Activated T-helper 17 cell treated with anti-CD3 and anti-CD28 coated beads, Interleukin-2, amount 50 U/mL, for 72 hours (primary cell): ENCODE results near the gene DESI1. TPM values are rescaled to one million over a fixed set of nuclear protein-coding genes. Genes with fewer than 3 reads are reported as not detected.
"Not testable (repeated sequence)": the region's sequence is repeated elsewhere in the genome, so short reads cannot be mapped to it uniquely, and the experiment has no call there.

Source experiments
- ATAC-seq: fragments of 150-1000 bp; cut with Tn5 transposase; replicated peaks from 2 replicates; pipeline ENCODE4 v1.10.0; 2021; ENCODE audit warnings: mild to moderate bottlenecking, moderate library complexity
- H3K27ac Mint-ChIP-seq: one replicate; pipeline ENCODE4 v1.8.0; 2022; ENCODE audit warnings: mixed read lengths
- H3K27me3 Mint-ChIP-seq: one replicate; pipeline ENCODE4 v1.8.0; 2022; ENCODE audit warnings: mixed read lengths
- H3K36me3 Mint-ChIP-seq: one replicate; pipeline ENCODE4 v1.8.0; 2022; ENCODE audit warnings: low read depth, mild to moderate bottlenecking, mixed read lengths
- H3K4me1 Mint-ChIP-seq: one replicate; pipeline ENCODE4 v1.8.0; 2022; ENCODE audit warnings: mixed read lengths
- H3K4me3 Mint-ChIP-seq: one replicate; pipeline ENCODE4 v1.8.0; 2022; ENCODE audit warnings: mild to moderate bottlenecking, mixed read lengths
- H3K9me3 Mint-ChIP-seq: one replicate; pipeline ENCODE4 v1.8.0; 2022; ENCODE audit warnings: mixed read lengths
- total RNA-seq, 2 donors: library from RNA; stranded (reverse); gene quantifications; one replicate each; pipeline ENCODE4 v1.2.3, GENCODE V29; 2022

Gene DESI1
- total RNA-seq, 2 donors from 2014 or later = 31.1 to 60.3 TPM

- Mint-ChIP-seq H3K4me1 (peaks cover 6% of the 10 kb centered on the region), H3K36me3 (peaks cover 94% of the 10 kb centered on the region), H3K27ac (peak overlapping the region; percentile 20), H3K27me3 (no peaks in the 10 kb centered on the region), H3K4me3 (no peak overlapping the region), H3K9me3 (no peaks in the 10 kb centered on the region)
- ATAC-seq = peak; percentile 29
Measured at GRCh38 chr22:41648432-41648831, 27.6 kb upstream of the DESI1 start.

- H3K36me3 Mint-ChIP-seq = peaks cover 94% of the 10 kb centered on the region
- peak overlapping the region; percentile 20 for H3K27ac Mint-ChIP-seq
- ATAC-seq = no peak
- H3K4me3 Mint-ChIP-seq = no peak overlapping the region
- no peaks in the 10 kb centered on the region for H3K27me3 Mint-ChIP-seq
- no peaks in the 10 kb centered on the region for H3K9me3 Mint-ChIP-seq
- H3K4me1 Mint-ChIP-seq = peaks cover 6% of the 10 kb centered on the region
Measured at GRCh38 chr22:41647771-41648170, 26.9 kb upstream of the DESI1 start.

- Mint-ChIP-seq H3K4me3 (no peak overlapping the region), H3K27ac (no peak overlapping the region), H3K27me3 (no peaks in the 10 kb centered on the region), H3K9me3 (no peaks in the 10 kb centered on the region), H3K36me3 (peaks cover 95% of the 10 kb centered on the region), H3K4me1 (peaks cover 6% of the 10 kb centered on the region)
- no peak for ATAC-seq
Measured at GRCh38 chr22:41642331-41643110, 21.7 kb upstream of the DESI1 start.

GRCh38 chr22:41641854-41642253 lies 21.0 kb upstream of the DESI1 start:
- Mint-ChIP-seq H3K27ac (no peak overlapping the region), H3K4me1 (peaks cover 6% of the 10 kb centered on the region), H3K9me3 (no peaks in the 10 kb centered on the region), H3K27me3 (no peaks in the 10 kb centered on the region), H3K4me3 (no peak overlapping the region), H3K36me3 (peaks cover 97% of the 10 kb centered on the region)
- no peak for ATAC-seq

GRCh38 chr22:41638748-41639147 lies 17.9 kb upstream of the DESI1 start:
- ATAC-seq = no peak
- no peak overlapping the region for H3K27ac Mint-ChIP-seq
- H3K27me3 Mint-ChIP-seq = no peaks in the 10 kb centered on the region
- H3K4me1 Mint-ChIP-seq = peaks cover 6% of the 10 kb centered on the region
- H3K36me3 Mint-ChIP-seq = peaks cover 96% of the 10 kb centered on the region
- no peak overlapping the region for H3K4me3 Mint-ChIP-seq
- no peaks in the 10 kb centered on the region for H3K9me3 Mint-ChIP-seq

GRCh38 chr22:41638124-41638523 lies 17.3 kb upstream of the DESI1 start:
- no peaks in the 10 kb centered on the region for H3K9me3 Mint-ChIP-seq
- ATAC-seq = no peak
- H3K4me1 Mint-ChIP-seq = peaks cover 6% of the 10 kb centered on the region
- H3K27ac Mint-ChIP-seq = no peak overlapping the region
- H3K27me3 Mint-ChIP-seq = no peaks in the 10 kb centered on the region
- no peak overlapping the region for H3K4me3 Mint-ChIP-seq
- peaks cover 98% of the 10 kb centered on the region for H3K36me3 Mint-ChIP-seq

- not testable (repeated sequence) for H3K27ac Mint-ChIP-seq, H3K4me1 Mint-ChIP-seq, H3K9me3 Mint-ChIP-seq, H3K4me3 Mint-ChIP-seq, H3K27me3 Mint-ChIP-seq, ATAC-seq
- H3K36me3 Mint-ChIP-seq = peaks cover 98% of the 10 kb centered on the region
Measured at GRCh38 chr22:41637623-41638022, 16.8 kb upstream of the DESI1 start.

- Mint-ChIP-seq H3K27me3 (no peaks in the 10 kb centered on the region), H3K36me3 (peaks cover 98% of the 10 kb centered on the region), H3K9me3 (no peaks in the 10 kb centered on the region), H3K4me1 (no peaks in the 10 kb centered on the region), H3K4me3 (no peak overlapping the region), H3K27ac (no peak overlapping the region)
- ATAC-seq = no peak
Measured at GRCh38 chr22:41636467-41636866, 15.6 kb upstream of the DESI1 start.

GRCh38 chr22:41634610-41635009 lies 13.8 kb upstream of the DESI1 start:
- H3K27me3 Mint-ChIP-seq, ATAC-seq, H3K27ac Mint-ChIP-seq, H3K4me3 Mint-ChIP-seq, H3K4me1 Mint-ChIP-seq, H3K9me3 Mint-ChIP-seq: not testable (repeated sequence)
- peaks cover 90% of the 10 kb centered on the region for H3K36me3 Mint-ChIP-seq

- not testable (repeated sequence) for H3K27me3 Mint-ChIP-seq, H3K4me1 Mint-ChIP-seq, H3K9me3 Mint-ChIP-seq, H3K4me3 Mint-ChIP-seq, ATAC-seq, H3K27ac Mint-ChIP-seq
- peaks cover 92% of the 10 kb centered on the region for H3K36me3 Mint-ChIP-seq
Measured at GRCh38 chr22:41631615-41632014, 10.8 kb upstream of the DESI1 start.

GRCh38 chr22:41631115-41631514 lies 10.3 kb upstream of the DESI1 start:
- H3K4me3 Mint-ChIP-seq, H3K4me1 Mint-ChIP-seq, H3K27me3 Mint-ChIP-seq, ATAC-seq, H3K9me3 Mint-ChIP-seq, H3K27ac Mint-ChIP-seq: not testable (repeated sequence)
- peaks cover 92% of the 10 kb centered on the region for H3K36me3 Mint-ChIP-seq

GRCh38 chr22:41625577-41625976 lies 4.7 kb upstream of the DESI1 start:
- H3K36me3 Mint-ChIP-seq = peaks cover 93% of the 10 kb centered on the region
- H3K4me1 Mint-ChIP-seq = peaks cover 5% of the 10 kb centered on the region
- no peaks in the 10 kb centered on the region for H3K27me3 Mint-ChIP-seq

GRCh38 chr22:41621911-41622179 lies 1.0 kb upstream of the DESI1 start:
- Mint-ChIP-seq H3K9me3 (no peaks in the 10 kb centered on the region), H3K27me3 (no peaks in the 10 kb centered on the region), H3K4me3 (peak overlapping the region; percentile 99), H3K27ac (peak overlapping the region; percentile 97), H3K4me1 (peaks cover 15% of the 10 kb centered on the region), H3K36me3 (peaks cover 67% of the 10 kb centered on the region)
- no peak for ATAC-seq

More at GRCh38 chr22:41625577-41625976, 4.7 kb upstream of the DESI1 start:
- Mint-ChIP-seq H3K27ac (no peak overlapping the region), H3K9me3 (no peaks in the 10 kb centered on the region), H3K4me3 (no peak overlapping the region)
- no peak for ATAC-seq

- Mint-ChIP-seq H3K4me3 (peak within 1 kb of the TSS; percentile 99), H3K9me3 (no peaks in the 10 kb centered on the region), H3K4me1 (peaks cover 19% of the 10 kb centered on the region), H3K27ac (peak within 1 kb of the TSS; percentile 97), H3K36me3 (peaks cover 66% of the 10 kb centered on the region), H3K27me3 (no peaks in the 10 kb centered on the region)
- ATAC-seq = peak; percentile 93
Measured at GRCh38 chr22:41621099-41621910, 462 bp upstream of the DESI1 start, which contains the start of gene XRCC6. XRCC6 (plus strand) TSS chr22:41621295; CDS start chr22:41622005, 710 bp downstream.

- H3K27me3 Mint-ChIP-seq = no peaks in the 10 kb centered on the region
- peaks cover 59% of the 10 kb centered on the region for H3K36me3 Mint-ChIP-seq
- H3K27ac Mint-ChIP-seq = peak overlapping the region; percentile 97
- peak overlapping the region; percentile 99 for H3K4me3 Mint-ChIP-seq
- peak; percentile 14 for ATAC-seq
- peaks cover 19% of the 10 kb centered on the region for H3K4me1 Mint-ChIP-seq
- no peaks in the 10 kb centered on the region for H3K9me3 Mint-ChIP-seq
Measured at GRCh38 chr22:41619979-41620588, 759 bp downstream of the DESI1 start.
